Breast epithelium (tissue), 4 donors: ENCODE results near the gene TMEM139. TPM values are rescaled to one million over a fixed set of nuclear protein-coding genes. Genes with fewer than 3 reads are reported as not detected.

ENCODE experiments used
- DNase-seq, 2 donors: peaks; one replicate each; pipeline ENCODE4 v3.0.0-alpha.2; 2019; ENCODE audit warnings: low spot score in 2 of 2
- H3K27ac ChIP-seq, 2 donors: fragments of 200-600 bp; sonication (generic) in 1 of 2; one replicate each; pipeline ENCODE4 v1.5.1; 2016 to 2019; ENCODE audit warnings: mild to moderate bottlenecking in 1 of 2
- H3K27me3 ChIP-seq, 2 donors: fragments of 200-600 bp; sonication (generic) in 1 of 2; one replicate each; pipeline versions ENCODE4 v1.5.1 to v1.6.0; 2017 to 2019; ENCODE audit warnings: control low read depth in 1 of 2, mild to moderate bottlenecking in 1 of 2
- H3K36me3 ChIP-seq: fragments of 200-600 bp; one replicate; pipeline ENCODE4 v1.5.1; 2019
- H3K4me1 ChIP-seq, 2 donors: fragments of 200-600 bp; sonication (generic); one replicate each; pipeline ENCODE4 v1.5.1; 2016 to 2019; ENCODE audit warnings: control low read depth in 1 of 2
- H3K4me3 ChIP-seq, 3 donors: fragments of 200-600 bp; sonication (generic); 1 replicate in 2 of 3; 2 replicates in 1 of 3; pipeline ENCODE4 v1.5.1; 2016 to 2019; ENCODE audit warnings: mild to moderate bottlenecking in 3 of 3, moderate library complexity in 2 of 3
- H3K9me3 ChIP-seq, 2 donors: fragments of 200-600 bp; sonication (generic) in 1 of 2; one replicate each; pipeline ENCODE4 v1.5.1; 2016 to 2019; ENCODE audit warnings: control low read depth in 1 of 2
- CTCF ChIP-seq, 3 donors: fragments of 450-650 bp; IDR thresholded peaks; one replicate each; pipeline ENCODE4 v1.5.1; 2016 to 2017; ENCODE audit warnings: antibody characterized with exemption in 3 of 3, mild to moderate bottlenecking in 3 of 3, moderate library complexity in 3 of 3
- POLR2A ChIP-seq: fragments of 450-650 bp; IDR thresholded peaks from one replicate; pipeline ENCODE4 v1.6.1; 2016; ENCODE audit warnings: antibody characterized with exemption, mild to moderate bottlenecking, moderate library complexity
- POLR2AphosphoS5 ChIP-seq, 3 donors: sonication (generic); formaldehyde crosslinking; IDR thresholded peaks; one replicate each; pipeline ENCODE4 v1.6.1; 2017; ENCODE audit warnings: antibody characterized with exemption in 3 of 3
- intact Hi-C: fragments of 100-400 bp; cut with DNase I; formaldehyde crosslinking; loops from one replicate; pipeline ENCODE4 v1.15.1; 2023; ENCODE audit warnings: low total_unique reads
- total RNA-seq, 3 donors: library from RNA; depleted of rRNA; stranded (reverse); fragments of >200 nt; gene quantifications; one replicate each; pipeline ENCODE4 v1.1.0, GENCODE V29; 2016

TMEM139 gene
- total RNA-seq, 3 donors from 2014 or later, result 1.4 to 27.4 (median 14.4) TPM

GRCh38 chr7:143290293-143290692 is 5.5 kb downstream of the TMEM139 start:
- no peak for TF ChIP-seq CTCF (IDR thresholded peaks at IDR 0.05)
- TF ChIP-seq POLR2AphosphoS5 (IDR thresholded peaks at IDR 0.05), result no peak
- TF ChIP-seq POLR2A, result no peak
- H3K4me3 ChIP-seq, result peak overlapping the region in 1 of 3 donors; percentile 21
- no peak for DNase-seq
- intact Hi-C loops, result no loop called here
- H3K27me3 ChIP-seq, result no peaks in the 10 kb centered on the region
- H3K36me3 ChIP-seq, result peaks cover 2% of the 10 kb centered on the region
- peaks cover 0 to 12% of the 10 kb centered on the region in 2 donors for H3K4me1 ChIP-seq
- no peaks in the 10 kb centered on the region for H3K9me3 ChIP-seq
- peak overlapping the region in 1 of 2 donors; percentile 12 for H3K27ac ChIP-seq

- H3K27me3 ChIP-seq, result no peaks in the 10 kb centered on the region
- no peak for DNase-seq
- peaks cover 0 to 7% of the 10 kb centered on the region in 2 donors for H3K4me1 ChIP-seq
- H3K36me3 ChIP-seq, result peaks cover 6% of the 10 kb centered on the region
- H3K9me3 ChIP-seq, result no peaks in the 10 kb centered on the region
- intact Hi-C loops, result no loop called here
- H3K4me3 ChIP-seq, result no peak overlapping the region
- TF ChIP-seq POLR2AphosphoS5 (IDR thresholded peaks at IDR 0.05) (no peak), POLR2A (no peak), CTCF (IDR thresholded peaks at IDR 0.05) (no peak)
- no peak overlapping the region for H3K27ac ChIP-seq
These were observed 8.1 kb downstream of the TMEM139 start for GRCh38 chr7:143292876-143293275.

- DNase-seq, result no peak
- Histone ChIP-seq H3K27ac (no peak overlapping the region), H3K4me1 (no peaks in the 10 kb centered on the region), H3K36me3 (peaks cover 6% of the 10 kb centered on the region), H3K27me3 (no peaks in the 10 kb centered on the region), H3K4me3 (no peak overlapping the region), H3K9me3 (no peaks in the 10 kb centered on the region)
- no peak for TF ChIP-seq POLR2A
- TF ChIP-seq POLR2AphosphoS5 (IDR thresholded peaks at IDR 0.05), result no peak
- no peak for TF ChIP-seq CTCF (IDR thresholded peaks at IDR 0.05)
- intact Hi-C loops, result no loop called here
These were observed 11.1 kb downstream of the TMEM139 start for GRCh38 chr7:143295870-143296269.

GRCh38 chr7:143296686-143297085 is 11.9 kb downstream of the TMEM139 start:
- Histone ChIP-seq H3K27ac (no peak overlapping the region), H3K4me1 (no peaks in the 10 kb centered on the region), H3K4me3 (no peak overlapping the region), H3K36me3 (peaks cover 6% of the 10 kb centered on the region), H3K27me3 (no peaks in the 10 kb centered on the region), H3K9me3 (no peaks in the 10 kb centered on the region)
- no peak for TF ChIP-seq POLR2AphosphoS5 (IDR thresholded peaks at IDR 0.05)
- no peak for TF ChIP-seq POLR2A
- no peak for TF ChIP-seq CTCF (IDR thresholded peaks at IDR 0.05)
- intact Hi-C loops, result no loop called here
- no peak for DNase-seq

GRCh38 chr7:143299346-143299745 is 14.6 kb downstream of the TMEM139 start:
- intact Hi-C loops, result no loop called here
- Histone ChIP-seq H3K9me3 (no peaks in the 10 kb centered on the region), H3K36me3 (peaks cover 6% of the 10 kb centered on the region), H3K4me3 (no peak overlapping the region), H3K27me3 (no peaks in the 10 kb centered on the region), H3K27ac (no peak overlapping the region), H3K4me1 (no peaks in the 10 kb centered on the region)
- no peak for TF ChIP-seq CTCF (IDR thresholded peaks at IDR 0.05)
- TF ChIP-seq POLR2AphosphoS5 (IDR thresholded peaks at IDR 0.05), result no peak
- no peak for TF ChIP-seq POLR2A
- DNase-seq, result no peak
